H1 (cell line): ENCODE results near the gene PRR12. TPM values are rescaled to one million over a fixed set of nuclear protein-coding genes. Genes with fewer than 3 reads are reported as not detected.

Experiments
- CTCF ChIA-PET: fragments of 300-600 bp; sonication (Branson Sonifier 250); formaldehyde crosslinking; loops from one replicate; lab custom pipeline; 2021; ENCODE audit not compliant: partially characterized antibody; lab: Charles Lee
- POLR2A ChIA-PET: fragments of 300-600 bp; sonication (Branson Sonifier 250); formaldehyde crosslinking; loops from one replicate; lab custom pipeline; 2021; ENCODE audit warnings: inconsistent platforms; ENCODE audit not compliant: partially characterized antibody; lab: Charles Lee
- DNase-seq, 2 experiments: peaks; one replicate each; pipeline versions ENCODE4 v3.0.0 to v3.0.0-alpha.2; 2010 to 2022; ENCODE audit warnings: low spot score in 2 of 2, low read depth in 1 of 2, mixed read lengths in 1 of 2
- FAIRE-seq: peaks from 2 replicates; lab custom pipeline; 2011; peaks lifted over from hg19 to GRCh38; lab: Jason Lieb, UNC
- H2AFZ ChIP-seq: 2 replicates; pipeline ENCODE4 v1.8.1; 2012; ENCODE audit warnings: low read length, inconsistent platforms
- H2AK5ac ChIP-seq: 2 replicates; pipeline ENCODE4 v1.6.1; 2013; ENCODE audit warnings: low read depth, low read length
- H2BK120ac ChIP-seq: replicated peaks from 2 replicates; pipeline ENCODE3; 2013; ENCODE audit warnings: low read depth, low read length, inconsistent platforms
- H2BK12ac ChIP-seq: 2 replicates; pipeline ENCODE4 v1.6.1; 2013; ENCODE audit warnings: low read depth, low read length
- H2BK15ac ChIP-seq: 2 replicates; pipeline ENCODE4 v1.6.1; 2013; ENCODE audit warnings: low read length
- H2BK20ac ChIP-seq: 2 replicates; pipeline ENCODE4 v1.6.1; 2013; ENCODE audit warnings: low read length
- H2BK5ac ChIP-seq: 2 replicates; pipeline ENCODE4 v1.6.1; 2013; ENCODE audit warnings: low read depth, low read length
- H3K14ac ChIP-seq: 2 replicates; pipeline ENCODE4 v1.6.1; 2013; ENCODE audit warnings: inconsistent platforms; ENCODE audit not compliant: insufficient read length
- H3K18ac ChIP-seq: 2 replicates; pipeline ENCODE4 v1.6.1; 2013; ENCODE audit warnings: low read length; ENCODE audit errors: extremely low read depth
- H3K23ac ChIP-seq: 2 replicates; pipeline ENCODE4 v1.6.1; 2013; ENCODE audit warnings: inconsistent platforms; ENCODE audit not compliant: insufficient read length
- H3K23me2 ChIP-seq: 2 replicates; pipeline ENCODE4 v1.6.1; 2013; ENCODE audit warnings: low read depth, low read length
- H3K27ac ChIP-seq: 2 replicates; pipeline ENCODE4 v1.6.1; 2011; ENCODE audit warnings: low read depth, low read length, inconsistent platforms
- H3K27me3 ChIP-seq, 4 experiments: replicated peaks in 1 of 4; 1 replicate in 1 of 4; 2 replicates in 3 of 4; pipeline versions ENCODE4 v1.6.1 to v1.8.1; 2011 to 2013; ENCODE audit warnings: low read length in 3 of 4, mild to moderate bottlenecking in 3 of 4, inconsistent platforms in 2 of 4, mixed read lengths in 2 of 4, moderate library complexity in 1 of 4; ENCODE audit not compliant: control insufficient read depth in 3 of 4, insufficient read depth in 3 of 4; ENCODE audit errors: extremely low read depth in 1 of 4
- H3K36me3 ChIP-seq, 4 experiments: 2 replicates each; pipeline versions ENCODE4 v1.6.1 to v1.8.1; 2011 to 2013; ENCODE audit warnings: mild to moderate bottlenecking in 4 of 4, low read length in 3 of 4, moderate library complexity in 2 of 4, control low read depth in 1 of 4, inconsistent platforms in 1 of 4; ENCODE audit not compliant: insufficient read depth in 4 of 4, control insufficient read depth in 2 of 4
- H3K4ac ChIP-seq: replicated peaks from 2 replicates; pipeline ENCODE3; 2013; ENCODE audit warnings: low read length, low read depth, mixed read lengths, inconsistent platforms; ENCODE audit not compliant: insufficient read length
- H3K4me1 ChIP-seq, 4 experiments: replicated peaks in 1 of 4; 1 replicate in 1 of 4; 2 replicates in 3 of 4; pipeline versions ENCODE4 v1.6.1 to v1.8.1; 2011 to 2013; ENCODE audit warnings: low read length in 3 of 4, inconsistent platforms in 2 of 4, mixed read lengths in 1 of 4; ENCODE audit not compliant: insufficient read depth in 4 of 4, control insufficient read depth in 3 of 4
- H3K4me2 ChIP-seq, 2 experiments: 2 replicates each; pipeline versions ENCODE4 v1.6.1 to v1.8.1; 2011 to 2013; ENCODE audit warnings: low read depth in 2 of 2, low read length in 2 of 2, control low read depth in 1 of 2, inconsistent platforms in 1 of 2, mild to moderate bottlenecking in 1 of 2; ENCODE audit not compliant: insufficient read depth in 1 of 2
- H3K4me3 ChIP-seq, 4 experiments: fragments of 200-600, 300-600 bp in 1 of 4; sonication (generic), shearing (Covaris generic), sonication (Bioruptor Twin) in 1 of 4; 2 replicates each; pipeline versions ENCODE4 v1.5.1 to v1.8.1; 2011 to 2016; ENCODE audit warnings: low read length in 4 of 4, low read depth in 3 of 4, control low read depth in 2 of 4, inconsistent platforms in 2 of 4, mild to moderate bottlenecking in 2 of 4, mixed read lengths in 1 of 4, moderate library complexity in 1 of 4; ENCODE audit not compliant: insufficient read depth in 2 of 4; ENCODE audit errors: extremely low read depth in 1 of 4
- H3K56ac ChIP-seq: replicated peaks from 2 replicates; pipeline ENCODE3; 2013; ENCODE audit warnings: low read depth, mild to moderate bottlenecking, mixed read lengths, low read length, inconsistent platforms; ENCODE audit not compliant: insufficient read length
- H3K79me1 ChIP-seq: 2 replicates; pipeline ENCODE4 v1.6.1; 2013; ENCODE audit warnings: low read depth, low read length, control low read depth
- H3K79me2 ChIP-seq, 2 experiments: 2 replicates each; pipeline versions ENCODE4 v1.6.1 to v1.8.1; 2012 to 2013; ENCODE audit warnings: low read length in 2 of 2, mild to moderate bottlenecking in 2 of 2, inconsistent platforms in 1 of 2; ENCODE audit not compliant: insufficient read depth in 2 of 2, control insufficient read depth in 1 of 2
- H3K9ac ChIP-seq, 4 experiments: replicated peaks in 1 of 4; 1 replicate in 1 of 4; 2 replicates in 3 of 4; pipeline versions ENCODE4 v1.6.1 to v1.8.1; 2011 to 2013; ENCODE audit warnings: low read depth in 3 of 4, low read length in 3 of 4, control low read depth in 2 of 4, mild to moderate bottlenecking in 2 of 4, moderate library complexity in 2 of 4, inconsistent platforms in 1 of 4; ENCODE audit errors: extremely low read depth in 1 of 4
- H3K9me3 ChIP-seq, 2 experiments: 2 replicates each; pipeline versions ENCODE4 v1.6.1 to v1.8.1; 2012 to 2013; ENCODE audit warnings: mild to moderate bottlenecking in 2 of 2, moderate library complexity in 2 of 2, control low read depth in 1 of 2, inconsistent platforms in 1 of 2, low read depth in 1 of 2, low read length in 1 of 2, mixed read lengths in 1 of 2; ENCODE audit not compliant: insufficient read depth in 2 of 2
- H4K20me1 ChIP-seq, 2 experiments: replicated peaks in 1 of 2; 2 replicates each; pipeline versions ENCODE3 to v1.8.1; 2011 to 2013; ENCODE audit warnings: inconsistent platforms in 2 of 2, low read length in 2 of 2, mild to moderate bottlenecking in 1 of 2; ENCODE audit not compliant: insufficient read depth in 2 of 2, control insufficient read depth in 1 of 2
- H4K5ac ChIP-seq: 2 replicates; pipeline ENCODE4 v1.6.1; 2013; ENCODE audit warnings: low read length, low read depth, mixed read lengths, inconsistent platforms; ENCODE audit not compliant: insufficient read length
- H4K8ac ChIP-seq: 2 replicates; pipeline ENCODE4 v1.8.0; 2013; ENCODE audit warnings: mild to moderate bottlenecking, moderate library complexity, low read length, inconsistent platforms; ENCODE audit not compliant: insufficient read depth; ENCODE audit errors: extremely low read depth
- H4K91ac ChIP-seq: replicated peaks from 2 replicates; pipeline ENCODE3; 2013; ENCODE audit warnings: low read length, mixed read lengths, inconsistent platforms; ENCODE audit not compliant: insufficient read length
- CBX5 ChIP-seq: fragments of 300-800, 300-1000 bp; sonication (generic); IDR thresholded peaks from 2 replicates; pipeline ENCODE4 v1.7.1; 2016; ENCODE audit warnings: antibody characterized with exemption, low read length, low read depth
- GABPA ChIP-seq: IDR thresholded peaks from 2 replicates; pipeline ENCODE4 v1.6.1; 2011; ENCODE audit warnings: mild to moderate bottlenecking, low read length, moderate library complexity, borderline replicate concordance; ENCODE audit not compliant: insufficient read depth
- KDM4A ChIP-seq: IDR thresholded peaks from one replicate; pipeline ENCODE4 v1.7.1; 2012; ENCODE audit warnings: low read depth, mild to moderate bottlenecking, moderate library complexity, low read length, inconsistent platforms; ENCODE audit not compliant: severe bottlenecking
- NRF1 ChIP-seq: IDR thresholded peaks from 2 replicates; pipeline ENCODE4 v1.6.1; 2011; ENCODE audit warnings: mild to moderate bottlenecking, low read depth, low read length, improper control_type of control experiment
- PHF8 ChIP-seq: fragments of 200-600 bp; sonication (generic); conservative IDR thresholded peaks from 2 replicates; pipeline ENCODE4 v1.7.1; 2012; ENCODE audit warnings: low read depth, mild to moderate bottlenecking, inconsistent platforms, low read length, moderate library complexity
- RAD21 ChIP-seq, 2 experiments: IDR thresholded peaks in 1 of 2; conservative IDR thresholded peaks in 1 of 2; 2 replicates each; pipeline ENCODE4 v1.6.1; 2011; ENCODE audit warnings: low read depth in 2 of 2, low read length in 2 of 2, improper control_type of control experiment in 1 of 2, inconsistent platforms in 1 of 2, mild to moderate bottlenecking in 1 of 2, moderate library complexity in 1 of 2
- RNF2 ChIP-seq: fragments of 200-900, 300-1000 bp; sonication (generic); IDR thresholded peaks from 2 replicates; pipeline ENCODE4 v1.7.1; 2016; ENCODE audit warnings: borderline replicate concordance, low read depth, mild to moderate bottlenecking, antibody characterized with exemption, low read length; ENCODE audit not compliant: poor library complexity, severe bottlenecking; ENCODE audit errors: missing control alignments
- RXRA ChIP-seq: IDR thresholded peaks from 2 replicates; pipeline ENCODE4 v1.6.1; 2011; ENCODE audit warnings: low read depth, mild to moderate bottlenecking, low read length, moderate library complexity; ENCODE audit not compliant: insufficient read depth
- SP2 ChIP-seq: IDR thresholded peaks from 2 replicates; pipeline ENCODE4 v1.6.1; 2012; ENCODE audit warnings: mild to moderate bottlenecking, low read length, inconsistent platforms
- WGBS, 2 experiments: shearing (Covaris generic) in 1 of 2; methylation state at CpG; one replicate each; pipeline versions ENCODE4 v1.1.6 to v1.1.7; 2013 to 2015; ENCODE audit warnings: low lambda C conversion rate in 2 of 2, mixed read lengths in 2 of 2, inconsistent platforms in 1 of 2, low coverage in 1 of 2, missing lambda C conversion rate in 1 of 2; ENCODE audit not compliant: insufficient replicate concordance in 2 of 2, insufficient coverage in 1 of 2, insufficient read length in 1 of 2; ENCODE audit errors: extremely low coverage in 1 of 2, missing lambda C conversion rate in 1 of 2; 5-methylcytosine and 5-hydroxymethylcytosine counted together
- polyA plus RNA-seq, 7 experiments: library from polyadenylated mRNA; depleted of rRNA in 3 of 7; stranded (reverse) in 5 of 7; unstranded in 2 of 7; fragments of >200 nt in 5 of 7; fragments of 200-250 nt in 2 of 7; gene quantifications; 1 replicate in 5 of 7; 2 replicates in 1 of 7; 4 replicates in 1 of 7; pipeline versions ENCODE4 v1.2.1 to v1.2.3, GENCODE V29; 2011 to 2013; ENCODE audit warnings: missing spikeins in 2 of 7, mixed read lengths in 2 of 7
- total RNA-seq: library from RNA; stranded (reverse); fragmentation: NEBNext Ultra II Directional; extraction: Animal tissue kit (Norgen Biotek cat#: 25700); gene quantifications from 2 replicates; pipeline ENCODE4 v1.2.1, GENCODE V29; 2021

The PRR12 gene
- total and polyA plus RNA-seq, 2 of the 8 experiments (the other 6 are each of a cell fraction or from before 2014, with no cell fraction given): 2.5 to 59.4 TPM

DNA sequence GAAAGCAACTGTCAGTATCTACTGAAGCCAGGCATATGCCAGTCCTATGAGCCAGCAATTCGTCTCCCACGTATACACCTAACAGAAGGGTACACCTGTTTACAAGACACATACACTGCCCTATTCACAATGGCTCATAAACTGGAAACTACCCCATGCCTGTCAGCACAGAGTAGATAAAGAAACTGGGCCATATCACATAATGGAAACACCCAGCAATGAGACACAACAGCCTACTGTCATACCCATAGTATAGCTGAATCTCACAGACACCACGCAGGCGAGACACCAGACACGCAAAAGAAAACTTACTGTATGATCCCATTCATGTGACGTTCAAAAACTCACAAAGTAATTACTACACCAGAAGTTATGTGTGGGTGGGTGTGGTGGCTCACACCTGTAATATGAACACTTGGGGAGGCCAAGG, 26.4 kb upstream of the PRR12 start:
- DNase-seq (no peak), FAIRE-seq (no peak)
- POLR2A ChIA-PET: interaction anchor here (1.3 kb wide), 1 partner anchor 16 kb away, joined by 3 read pairs; no protein-coding TSS in a partner anchor
- no peak overlapping the region for H3K23ac ChIP-seq
- CTCF ChIA-PET: interaction anchor here (0.7 to 1.7 kb wide), 6 partner anchors 10 to 126 kb away, joined by 3 to 6 read pairs (median 4); no protein-coding TSS in a partner anchor
- H2AFZ ChIP-seq: no peak overlapping the region
- H3K79me1 ChIP-seq: peaks cover 2% of the 10 kb centered on the region; the same call in 1 of the 2 replicates
- no peak overlapping the region; a peak in 1 of 7 replicates for H3K9ac ChIP-seq
- H4K91ac ChIP-seq: no peak overlapping the region
- H3K18ac ChIP-seq: no peak overlapping the region
- no peak overlapping the region for H2BK15ac ChIP-seq
- peaks cover 0 to 31% of the 10 kb centered on the region in 2 experiments; a peak in 3 of 4 replicates for H3K79me2 ChIP-seq
- no peak overlapping the region for H4K5ac ChIP-seq
- TF ChIP-seq NRF1 (no peak), PHF8 (no peak), RAD21 (IDR thresholded peaks at IDR 0.05 in 1 of 2, conservative IDR thresholded peaks at IDR 0.05 in 1 of 2; ENCODE audit: low read depth in 2 of 2, low read length in 2 of 2) (no peak), GABPA (no peak), RNF2 (no peak), SP2 (no peak), CBX5 (no peak), RXRA (no peak), KDM4A (no peak)
- no peaks in the 10 kb centered on the region for H3K23me2 ChIP-seq
- no peaks in the 10 kb centered on the region for H3K9me3 ChIP-seq
- H2AK5ac ChIP-seq: 0 out of 2 replicates have a peak overlapping the region, but pooled peaks have one; percentile 48
- no peak overlapping the region for H2BK120ac ChIP-seq
- H4K8ac ChIP-seq: no peak overlapping the region
- H2BK5ac ChIP-seq: no peak overlapping the region
- no peak overlapping the region for H2BK20ac ChIP-seq
- no peak overlapping the region for H3K4me2 ChIP-seq
- H4K20me1 ChIP-seq: peaks cover 0 to 7% of the 10 kb centered on the region in 2 experiments
- H3K4me3 ChIP-seq: no peak overlapping the region
- whole genome bisulfite sequencing, 2 experiments: 94% methylated on average over 6 of the region's 6 CpGs; no CpG with 5 or more reads in 1 of the 2 experiments
- H3K4ac ChIP-seq: no peak overlapping the region
- peaks cover 0 to 7% (median 2%) of the 10 kb centered on the region in 4 experiments; a peak in 2 of 7 replicates for H3K4me1 ChIP-seq
- H3K14ac ChIP-seq: no peak overlapping the region
- no peak overlapping the region for H2BK12ac ChIP-seq
- H3K36me3 ChIP-seq: peaks cover 0 to 6% (median 1%) of the 10 kb centered on the region in 4 experiments; a peak in 4 of 8 replicates
- H3K27me3 ChIP-seq: no peaks in the 10 kb centered on the region
- no peak overlapping the region for H3K56ac ChIP-seq
- no peak overlapping the region for H3K27ac ChIP-seq
